Gastrocnemius medialis (tissue), 4 donors: ENCODE data around the gene HINFP.

Experiments used
- POLR2A ChIP-seq, 2 donors: fragments of 450-650 bp; IDR thresholded peaks; one replicate each; pipeline ENCODE4 v1.6.1; 2017; ENCODE audit warnings: antibody characterized with exemption in 2 of 2, mild to moderate bottlenecking in 2 of 2, moderate library complexity in 2 of 2
- TF ChIP-seq, protein P1 (sequence below), 5 experiments: fragments of 450-650 bp in 3 of 5; fragments of 200-600 bp in 2 of 5; sonication (generic) in 2 of 5; IDR thresholded peaks in 4 of 5; conservative IDR thresholded peaks in 1 of 5; 1 replicate in 4 of 5; 2 replicates in 1 of 5; pipeline ENCODE4 v1.5.1; 2016 to 2019; ENCODE audit warnings: antibody characterized with exemption in 5 of 5, mild to moderate bottlenecking in 3 of 5, moderate library complexity in 3 of 5

- no peak for TF ChIP-seq POLR2A (IDR thresholded peaks at IDR 0.05)
- TF ChIP-seq, protein P1, sequence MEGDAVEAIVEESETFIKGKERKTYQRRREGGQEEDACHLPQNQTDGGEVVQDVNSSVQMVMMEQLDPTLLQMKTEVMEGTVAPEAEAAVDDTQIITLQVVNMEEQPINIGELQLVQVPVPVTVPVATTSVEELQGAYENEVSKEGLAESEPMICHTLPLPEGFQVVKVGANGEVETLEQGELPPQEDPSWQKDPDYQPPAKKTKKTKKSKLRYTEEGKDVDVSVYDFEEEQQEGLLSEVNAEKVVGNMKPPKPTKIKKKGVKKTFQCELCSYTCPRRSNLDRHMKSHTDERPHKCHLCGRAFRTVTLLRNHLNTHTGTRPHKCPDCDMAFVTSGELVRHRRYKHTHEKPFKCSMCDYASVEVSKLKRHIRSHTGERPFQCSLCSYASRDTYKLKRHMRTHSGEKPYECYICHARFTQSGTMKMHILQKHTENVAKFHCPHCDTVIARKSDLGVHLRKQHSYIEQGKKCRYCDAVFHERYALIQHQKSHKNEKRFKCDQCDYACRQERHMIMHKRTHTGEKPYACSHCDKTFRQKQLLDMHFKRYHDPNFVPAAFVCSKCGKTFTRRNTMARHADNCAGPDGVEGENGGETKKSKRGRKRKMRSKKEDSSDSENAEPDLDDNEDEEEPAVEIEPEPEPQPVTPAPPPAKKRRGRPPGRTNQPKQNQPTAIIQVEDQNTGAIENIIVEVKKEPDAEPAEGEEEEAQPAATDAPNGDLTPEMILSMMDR (IDR thresholded peaks at IDR 0.05 in 4 of 5, conservative IDR thresholded peaks at IDR 0.05 in 1 of 5): no peak
These were observed 38.8 kb downstream of the HINFP start for GRCh38 chr11:119160151-119160550.
